Stimulated activated CD4-positive, alpha-beta T cell treated with anti-CD3 and anti-CD28 coated beads, Interleukin-15, amount 100 ng/mL, for 1 hour (primary cell): Measurements from ENCODE around the gene ANKRD22.

Experiments used
- DNase-seq, 2 donors: peaks; one replicate each; pipeline ENCODE4 v3.0.0-alpha.2; 2020; ENCODE audit warnings: low read depth in 1 of 2, low spot score in 1 of 2

The ANKRD22 gene

DNA sequence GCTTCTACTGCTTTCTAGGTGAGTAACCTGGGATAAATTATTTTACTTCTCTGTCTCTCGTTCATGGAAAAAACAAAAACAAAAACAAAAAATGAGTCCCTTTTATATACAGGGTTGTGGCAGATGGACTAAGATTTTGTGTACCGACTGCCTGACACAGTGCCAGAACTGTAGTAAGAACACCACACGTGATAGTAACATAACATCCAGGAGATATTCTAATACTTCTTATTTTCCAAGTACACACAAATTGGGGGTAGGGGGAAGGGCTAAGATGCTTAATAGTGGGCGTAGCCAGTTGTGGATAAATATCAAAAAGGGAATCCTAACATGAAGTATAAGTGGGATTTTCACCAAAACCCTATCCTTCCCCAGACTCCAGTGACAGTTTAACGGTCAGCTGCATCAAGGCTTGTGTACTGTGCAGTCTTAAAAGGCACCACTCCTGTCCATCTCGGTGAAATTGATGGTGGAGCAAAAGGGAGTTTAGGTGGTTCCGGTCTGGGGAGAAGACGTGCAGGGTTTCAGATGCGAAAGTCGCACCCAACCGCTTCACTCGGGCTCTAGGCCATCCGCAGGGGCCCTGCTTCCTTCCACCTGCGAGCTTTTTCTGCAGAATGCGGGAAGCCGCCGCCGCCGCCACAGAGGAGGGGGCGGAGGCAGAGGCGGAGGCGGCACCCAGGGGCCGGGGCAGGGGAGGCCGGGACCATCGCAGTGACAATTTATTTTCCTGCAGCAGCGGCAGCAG is 28.1 kb upstream of the ANKRD22 start, which contains the start of gene STAMBPL1:
TSS of gene STAMBPL1 (plus strand) at position 712 of the 748 bp plus-strand sequence. CDS start 21,464 bp downstream, outside the sequence.
- peak; percentile 56 to 66 for DNase-seq

DNA sequence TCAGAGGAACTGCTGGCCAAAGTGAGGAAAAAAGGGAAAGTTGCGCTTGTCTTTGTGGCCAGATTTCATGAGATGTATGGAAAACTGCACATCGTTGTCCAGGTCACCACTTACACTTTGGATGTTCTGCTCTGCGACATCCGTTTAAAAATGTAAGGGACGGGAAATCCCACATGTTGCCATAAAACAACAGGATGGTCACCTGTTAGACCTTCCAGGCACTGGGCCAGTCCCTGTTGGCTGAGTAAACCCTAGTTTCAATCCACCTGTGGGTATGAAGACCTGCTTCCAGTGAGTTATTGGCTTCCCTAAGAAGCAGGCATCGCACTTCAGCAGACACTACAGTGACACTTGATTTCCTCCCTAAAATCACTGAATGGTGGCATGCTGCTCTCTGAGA is 25.7 kb upstream of the ANKRD22 start:
- DNase-seq = no peak

DNA sequence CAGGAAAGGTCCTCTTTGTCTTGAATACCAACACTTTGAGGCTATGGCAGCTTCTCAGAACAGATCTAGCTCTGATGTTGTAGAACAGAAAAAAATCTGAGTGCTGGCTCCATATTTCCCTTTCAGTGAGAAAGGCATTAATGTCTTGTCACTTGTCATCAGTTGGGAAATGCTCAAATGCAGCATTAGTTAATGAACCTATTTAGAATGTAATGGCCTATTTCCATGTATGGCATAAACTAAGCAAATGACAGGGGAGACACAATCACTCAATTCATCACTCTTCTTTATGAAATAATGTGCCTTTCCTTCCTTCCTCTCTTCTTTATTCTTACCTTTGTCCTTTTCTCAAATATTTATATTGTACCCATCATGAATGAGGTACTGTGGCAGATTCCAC is 23.4 kb upstream of the ANKRD22 start:
- no peak for DNase-seq

DNA sequence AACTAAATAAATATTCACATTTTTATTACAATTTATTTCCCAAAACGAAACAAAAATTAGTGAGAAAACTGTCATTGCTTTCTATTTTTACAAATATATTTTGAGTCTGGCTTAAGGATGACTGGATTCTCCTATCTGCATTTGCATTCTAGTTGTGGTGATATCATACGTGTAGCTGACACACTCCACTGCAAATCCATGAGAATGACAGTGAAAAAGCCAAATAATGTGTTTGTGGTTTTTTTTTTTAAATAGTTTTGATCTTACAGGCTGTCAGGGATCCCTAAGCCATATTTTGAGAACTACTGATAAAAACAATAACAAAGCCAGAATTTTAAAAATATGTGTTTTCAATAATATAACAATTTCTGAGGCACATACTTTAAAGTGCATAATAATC is 22.6 kb upstream of the ANKRD22 start:
- no peak for DNase-seq

DNA sequence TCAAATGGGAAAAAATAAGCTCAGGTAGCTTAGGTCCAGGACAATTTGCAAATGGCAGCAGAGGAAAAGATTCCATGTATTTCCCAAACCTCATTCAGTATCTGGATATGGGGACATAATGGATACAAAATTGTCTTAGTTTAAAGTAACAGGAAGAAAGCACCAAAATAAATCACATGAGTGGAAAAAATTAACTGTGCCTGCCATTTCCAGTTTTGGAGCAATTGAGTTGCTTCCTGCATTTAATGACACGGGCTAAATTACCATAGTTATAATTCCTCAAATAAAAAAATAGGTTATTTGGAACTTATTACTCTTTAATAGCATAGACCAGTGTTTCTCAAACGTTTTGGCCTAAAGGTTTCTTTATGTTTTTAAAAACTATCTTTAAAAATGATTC is 22.1 kb upstream of the ANKRD22 start:
- no peak for DNase-seq

DNA sequence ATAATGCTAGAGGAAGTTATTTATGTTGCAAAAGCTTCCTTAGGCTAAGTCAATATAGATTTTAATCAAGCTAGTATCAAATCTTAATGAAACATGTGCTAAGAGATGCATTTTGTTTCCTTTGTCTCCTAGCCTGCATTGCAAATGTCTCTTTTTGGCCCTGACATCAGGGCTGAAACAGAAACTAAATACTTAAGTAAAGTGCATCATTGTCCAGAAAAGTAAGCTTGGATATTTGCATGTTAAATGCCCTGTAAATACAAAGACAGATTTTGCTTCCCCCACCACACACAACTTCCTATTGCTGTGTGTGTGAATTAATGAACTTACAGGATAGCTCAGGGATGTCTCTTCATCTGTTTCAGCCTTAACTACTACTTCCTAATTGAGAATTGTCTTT is 18.4 kb upstream of the ANKRD22 start:
- no peak for DNase-seq

DNA sequence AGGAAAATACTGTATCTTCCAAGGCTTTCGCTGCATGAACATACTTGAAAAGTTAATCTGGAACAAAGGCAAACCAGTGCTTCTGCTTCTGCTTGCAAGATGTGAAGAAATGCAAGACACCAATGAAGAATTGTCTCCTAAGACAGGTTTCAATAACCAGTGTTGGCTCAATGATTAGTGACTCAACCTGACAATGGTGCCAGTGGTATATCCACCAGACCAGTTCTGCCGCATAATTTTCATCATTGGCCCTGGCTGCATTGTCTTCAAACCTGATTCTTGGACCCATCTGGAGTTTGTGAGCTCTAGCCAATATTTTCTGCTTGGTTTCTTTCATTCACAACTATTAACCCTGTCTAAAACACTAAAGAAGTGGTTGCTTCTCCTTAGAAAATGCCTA is 14.8 kb upstream of the ANKRD22 start:
- no peak for DNase-seq

DNA sequence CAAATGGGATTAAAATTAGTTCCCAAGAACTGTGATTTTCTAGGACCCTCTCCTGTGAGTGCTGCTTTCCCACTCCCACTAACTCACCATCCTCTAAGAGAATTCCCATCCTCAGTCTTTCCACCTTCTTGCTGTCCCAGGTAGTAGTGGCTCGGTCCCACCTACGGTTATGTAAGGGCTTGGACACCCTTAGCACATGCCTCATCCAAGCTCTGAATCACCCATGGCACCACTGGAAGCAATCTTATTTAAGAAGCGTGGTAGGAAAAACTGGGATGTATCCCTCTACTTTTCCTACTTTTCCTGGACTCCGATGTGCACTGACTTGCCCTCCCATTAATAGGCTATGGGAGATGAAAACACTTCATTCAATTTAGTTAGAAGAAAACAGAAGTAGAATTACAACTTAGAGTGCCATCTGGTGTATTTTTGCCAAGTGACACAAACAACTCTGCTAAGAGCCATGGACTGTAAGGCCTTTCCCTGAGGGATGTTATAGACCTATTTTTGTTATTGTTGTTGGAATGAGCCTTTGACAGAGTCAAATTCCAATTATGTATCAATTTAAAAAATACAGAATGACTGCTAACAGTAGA is 13.7 kb upstream of the ANKRD22 start:
- no peak for DNase-seq

DNA sequence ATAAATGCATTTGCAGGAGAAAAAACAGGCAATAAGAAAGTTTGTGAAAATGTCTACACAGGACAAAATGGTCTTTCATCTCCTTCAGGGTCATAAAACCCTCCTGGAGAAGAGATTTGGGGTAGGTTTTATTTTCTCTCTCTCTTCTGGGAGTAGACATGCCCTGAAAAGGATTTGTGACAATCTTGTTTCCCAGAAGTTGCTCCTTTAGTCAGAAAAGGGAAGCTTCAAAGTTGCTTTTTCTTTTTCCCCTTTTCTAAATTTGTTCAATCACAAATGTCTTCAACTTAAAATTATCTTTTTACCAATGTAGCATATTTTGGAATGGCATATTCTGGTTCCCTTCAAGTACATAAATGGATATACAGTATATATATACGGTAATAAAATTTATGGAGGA is 9.4 kb upstream of the ANKRD22 start:
- DNase-seq = no peak

DNA sequence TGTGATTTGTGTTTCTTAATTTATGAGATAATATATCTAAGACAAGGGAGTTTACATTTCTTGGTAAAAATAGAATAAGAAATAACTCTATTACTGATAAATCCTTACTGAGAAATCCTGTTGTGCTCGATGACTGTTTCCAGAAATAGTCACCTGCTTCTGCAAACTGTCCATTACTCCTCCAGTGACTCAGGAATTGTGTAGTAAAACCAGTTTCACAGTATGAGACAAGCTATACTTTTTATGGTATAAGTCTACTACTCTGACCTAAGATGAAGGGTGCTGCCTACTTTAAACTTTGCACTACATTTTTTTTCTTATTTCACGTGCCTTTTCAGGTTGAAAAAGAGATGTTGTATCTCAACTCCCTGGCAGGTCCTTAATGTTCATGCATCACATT is 6.8 kb upstream of the ANKRD22 start:
- DNase-seq = no peak

DNA sequence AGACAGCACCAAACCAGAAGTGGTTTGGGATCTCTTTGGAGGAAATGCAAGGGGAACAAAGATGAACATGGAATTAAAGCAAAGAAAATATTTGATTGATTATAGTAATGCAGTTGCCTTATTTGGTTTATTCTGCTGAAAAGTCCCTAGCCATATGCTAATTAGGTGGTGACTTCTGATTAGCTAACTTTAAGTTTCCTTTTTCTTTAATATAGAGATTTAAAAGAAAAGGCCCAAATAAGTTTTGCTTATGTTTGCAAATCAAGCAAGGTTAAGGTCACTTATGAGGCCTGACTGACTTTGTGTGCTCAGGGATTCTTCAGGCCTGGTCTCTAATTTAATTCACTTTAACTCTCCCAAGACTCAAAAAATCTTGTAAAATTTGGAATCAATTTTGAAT is 6.2 kb upstream of the ANKRD22 start:
- no peak for DNase-seq

DNA sequence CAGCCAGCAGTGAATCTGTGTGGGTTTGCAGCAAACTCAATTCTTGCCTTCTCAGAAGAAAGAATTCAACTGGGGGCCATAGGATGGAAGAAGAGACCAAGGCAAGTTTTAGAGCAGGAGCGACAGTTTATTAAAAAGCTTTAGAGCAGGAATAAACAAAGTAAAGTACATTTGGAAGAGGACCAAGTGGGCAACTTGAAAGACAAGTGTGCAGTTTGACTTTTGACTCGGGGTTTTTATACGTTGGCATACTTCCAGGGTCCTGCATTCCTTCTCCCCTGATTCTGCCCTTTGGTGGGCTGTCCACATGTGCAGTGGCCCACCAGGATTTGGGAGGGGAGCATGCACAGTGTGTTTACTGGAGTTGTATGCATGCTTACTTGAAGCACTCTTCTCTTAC is 3.0 kb upstream of the ANKRD22 start:
- DNase-seq = no peak

DNA sequence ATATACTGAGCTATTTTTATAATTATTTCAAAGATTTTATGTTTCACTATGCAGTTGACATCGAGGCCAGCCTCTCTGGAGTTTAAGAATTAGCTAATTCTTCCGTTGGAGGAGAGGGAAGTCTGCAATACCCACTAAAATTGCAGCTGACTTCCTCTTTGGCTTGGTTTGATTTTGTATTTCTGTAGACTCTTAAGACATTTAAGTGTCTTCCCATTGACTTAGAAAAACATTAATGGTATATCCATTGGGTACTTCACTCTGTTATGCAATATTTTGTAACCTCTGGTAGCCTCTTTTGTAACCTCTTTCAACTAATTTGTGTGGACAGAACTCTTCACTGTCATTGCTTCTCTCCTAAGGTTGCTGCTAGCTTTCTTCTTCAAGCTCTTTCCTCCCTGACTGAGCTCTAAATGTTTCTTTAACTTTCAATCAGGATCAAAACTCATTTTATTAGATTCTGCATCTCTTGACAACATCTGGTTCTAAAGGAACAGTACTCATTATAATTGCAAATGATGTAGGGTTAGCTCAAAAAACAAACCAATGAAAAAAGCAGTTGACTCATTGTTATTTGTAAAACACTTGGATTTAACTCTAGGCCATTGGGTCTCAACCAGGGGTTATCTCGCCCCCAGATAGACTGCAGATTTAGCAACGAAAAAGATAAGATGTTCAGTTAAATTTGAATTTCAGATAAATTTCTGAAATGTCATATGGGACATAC is 1.7 kb upstream of the ANKRD22 start:
- DNase-seq = no peak

DNA sequence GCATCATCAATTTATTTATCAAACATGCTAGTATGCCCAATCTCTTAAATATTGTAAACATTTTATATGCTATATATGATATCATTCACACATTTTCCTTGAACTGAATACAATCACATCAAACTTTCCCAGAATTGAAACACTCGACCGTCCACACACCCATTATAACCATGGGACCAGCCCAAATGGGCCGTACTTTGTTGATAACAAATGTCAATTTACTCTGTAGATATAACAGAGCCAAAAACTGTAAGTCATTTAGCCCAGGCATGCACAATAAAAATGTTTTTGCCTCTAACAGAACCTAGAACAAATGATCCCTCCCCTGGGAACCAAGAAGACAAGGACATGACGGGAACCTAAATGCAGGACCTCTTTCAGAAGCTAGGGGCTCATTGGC is 683 bp upstream of the ANKRD22 start:
- no peak for DNase-seq

DNA sequence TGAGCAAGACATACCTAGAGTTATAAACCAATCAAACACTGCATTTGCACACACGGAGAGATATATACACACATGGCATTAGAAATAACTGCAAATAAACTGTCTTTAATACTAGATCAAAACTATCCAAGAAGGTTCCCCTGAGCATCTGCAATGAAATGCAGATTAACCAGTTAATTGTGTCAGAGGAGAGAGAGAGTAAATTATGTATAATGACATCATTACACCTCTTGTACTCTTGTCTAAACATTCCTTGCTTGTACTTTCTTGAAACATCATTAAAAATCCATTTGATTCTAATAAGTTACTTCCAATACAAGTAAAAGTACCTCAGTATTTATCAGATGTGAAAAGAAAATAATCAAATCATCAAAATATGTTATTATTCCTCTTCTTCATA is 932 bp downstream of the ANKRD22 start:
- no peak for DNase-seq

DNA sequence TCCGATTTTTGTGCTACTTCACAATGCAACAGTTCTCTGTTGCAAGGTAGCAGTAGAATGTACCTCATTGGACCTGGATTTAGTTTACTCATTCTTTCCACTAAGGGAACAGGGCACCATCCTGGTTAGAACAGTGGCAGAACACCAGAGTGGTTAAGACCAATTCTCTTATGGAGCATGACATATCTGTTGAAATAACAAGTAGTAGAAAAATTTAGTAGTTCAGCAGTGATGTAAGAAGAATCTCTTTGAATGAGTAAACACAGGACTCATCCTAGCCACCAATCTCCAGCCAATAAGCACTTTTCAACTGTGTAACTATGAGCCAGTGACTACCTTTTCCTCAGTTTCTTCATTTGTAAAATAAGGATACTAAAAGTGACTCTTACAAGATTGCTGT is 2.4 kb downstream of the ANKRD22 start:
- DNase-seq = no peak

DNA sequence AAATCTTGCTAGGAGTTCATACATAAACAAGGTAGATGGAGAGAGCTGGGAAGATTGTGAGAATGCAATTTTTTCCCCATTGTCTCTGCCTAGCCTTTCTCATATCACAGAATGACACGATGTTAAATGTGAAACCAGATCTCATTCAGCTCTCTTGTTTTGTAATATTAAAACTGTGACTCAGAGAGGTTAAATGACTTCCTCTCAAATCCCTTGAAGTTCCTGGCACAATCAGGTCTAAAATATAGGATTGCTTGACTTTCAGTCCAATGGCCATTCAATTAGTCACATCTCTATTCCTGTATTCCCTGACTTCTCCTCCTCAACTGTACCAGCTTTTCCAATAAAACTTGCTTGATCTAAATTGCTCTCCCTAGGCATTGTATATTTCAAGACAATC is 3.1 kb downstream of the ANKRD22 start:
- no peak for DNase-seq

DNA sequence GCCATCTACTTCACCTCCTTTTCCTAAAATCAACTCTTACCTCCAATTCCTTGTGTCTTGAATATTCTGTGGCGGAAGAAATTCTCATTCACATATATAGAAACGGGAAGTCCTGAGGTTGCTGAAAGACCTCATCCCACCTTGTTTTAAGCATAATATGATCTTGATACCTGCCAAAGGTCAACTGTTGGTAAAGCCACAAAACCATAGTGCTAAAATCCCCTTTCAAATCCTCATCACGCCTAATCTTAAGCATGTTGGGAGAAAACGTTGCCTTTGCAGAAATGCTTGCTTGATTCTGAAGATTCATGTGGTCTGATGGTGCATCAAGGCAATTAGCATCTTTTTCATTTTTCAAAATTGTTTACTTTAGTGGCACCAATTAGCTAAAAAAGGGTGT is 8.5 kb downstream of the ANKRD22 start:
- no peak for DNase-seq

DNA sequence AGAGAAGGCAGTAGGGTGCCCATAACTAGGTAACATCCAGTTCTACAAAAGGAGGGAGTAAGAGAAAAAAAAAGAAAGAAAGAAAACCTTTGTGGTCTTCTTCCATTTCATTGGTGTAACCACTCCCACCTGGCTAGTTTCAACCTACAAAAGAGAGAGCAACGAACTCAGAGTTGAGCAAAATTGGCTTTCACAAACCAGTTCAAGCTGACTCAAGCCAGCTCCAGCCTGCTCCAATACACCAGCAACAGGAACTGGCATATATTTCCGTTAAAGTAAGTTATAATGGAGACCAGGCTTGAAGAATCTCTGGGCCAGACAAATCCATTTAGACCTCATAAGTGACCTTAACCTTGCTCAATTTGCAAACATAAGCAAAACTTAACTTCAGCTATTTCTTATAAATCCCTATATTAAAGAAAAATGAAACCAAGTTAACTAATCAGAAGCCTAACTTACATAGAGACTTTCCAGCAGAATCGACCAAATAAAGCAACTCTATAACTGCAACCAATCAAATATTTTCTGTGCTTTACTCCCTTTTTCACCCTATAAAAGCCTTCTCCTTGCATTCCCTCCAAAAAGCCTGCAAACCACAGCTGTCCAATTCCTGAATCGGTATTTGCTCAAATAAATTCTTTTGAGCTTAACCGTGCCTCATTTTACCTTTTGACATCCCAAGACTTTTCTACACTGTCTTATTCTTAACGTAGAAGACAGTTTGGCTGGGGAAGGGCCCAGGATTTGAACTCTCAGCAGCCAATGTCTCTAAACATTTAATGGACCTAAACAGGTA is 10.1 kb downstream of the ANKRD22 start:
- no peak for DNase-seq

DNA sequence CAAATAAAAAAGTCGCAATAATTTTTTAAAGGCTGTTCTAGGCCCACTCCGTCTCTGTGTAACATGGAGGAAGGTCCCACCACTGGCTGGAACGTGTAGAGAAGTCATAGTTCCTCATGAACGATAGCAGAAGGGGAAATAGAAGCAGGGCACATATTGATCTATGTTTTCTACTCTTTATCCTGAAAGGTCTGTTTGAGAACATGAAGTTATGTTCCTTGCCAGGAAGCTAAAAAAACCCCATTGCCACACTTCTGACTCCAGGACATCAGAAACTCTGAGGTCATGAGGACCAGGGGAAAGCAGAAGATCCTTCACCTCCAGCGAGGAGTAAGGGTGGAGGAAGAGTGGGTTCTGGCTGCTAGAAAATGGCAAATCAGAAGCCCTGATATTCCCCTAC is 10.8 kb downstream of the ANKRD22 start:
- no peak for DNase-seq

DNA sequence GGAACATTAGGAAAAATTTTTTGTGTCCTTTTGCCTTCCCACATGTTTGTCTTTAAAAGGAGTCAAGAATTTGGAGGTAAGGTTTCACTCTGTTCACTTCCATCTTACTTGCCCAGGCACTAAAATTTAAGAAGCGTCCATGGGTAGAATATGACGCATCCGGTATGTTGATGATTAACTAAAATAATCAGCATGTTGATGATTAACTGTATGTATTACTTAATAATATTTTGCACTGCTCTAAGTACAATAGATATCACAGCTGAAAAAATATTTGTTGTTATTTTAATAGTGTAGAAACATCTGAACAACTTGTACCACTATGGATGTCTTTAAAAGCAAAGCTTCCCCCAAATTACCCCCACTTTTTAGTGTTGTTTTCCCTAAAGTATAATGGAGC is 11.5 kb downstream of the ANKRD22 start:
- DNase-seq = no peak
